Left colon (tissue), 2 donors: ENCODE measurements around the gene LMO7. TPM values are rescaled to one million over a fixed set of nuclear protein-coding genes. Genes with fewer than 3 reads are reported as not detected.
"Not testable (repeated sequence)": the region's sequence is repeated elsewhere in the genome, so short reads cannot be mapped to it uniquely, and the experiment has no call there.

ENCODE experiments used
- ATAC-seq: fragments of 200-7000 bp; cut with Tn5 transposase; one replicate; pipeline ENCODE4 v1.9.1; 2020; ENCODE audit warnings: mild to moderate bottlenecking, moderate library complexity
- DNase-seq, 2 donors: peaks; one replicate each; pipeline ENCODE4 v3.0.0-alpha.2; 2020
- intact Hi-C, 2 donors: fragments of 100-400 bp; cut with DNase I in 1 of 2; cut with micrococcal nuclease in 1 of 2; formaldehyde crosslinking; loops; one replicate each; pipeline versions ENCODE4 v1.11.2 to v1.14.0; 2022; cut with DNase I, micrococcal nuclease
- total RNA-seq, 2 donors: library from RNA; stranded (reverse); fragmentation: NEBNext Ultra II Directional; extraction: Animal tissue kit (Norgen Biotek cat#: 25700); gene quantifications; one replicate each; pipeline ENCODE4 v1.2.1, GENCODE V29; 2021
- donor health status: DM: no; HTN: no; CAD: no.
- donor health status: DM: yes; HTN: yes; CAD: no.

The LMO7 gene
- total RNA-seq, 2 donors from 2014 or later = 169 to 239 TPM

DNA sequence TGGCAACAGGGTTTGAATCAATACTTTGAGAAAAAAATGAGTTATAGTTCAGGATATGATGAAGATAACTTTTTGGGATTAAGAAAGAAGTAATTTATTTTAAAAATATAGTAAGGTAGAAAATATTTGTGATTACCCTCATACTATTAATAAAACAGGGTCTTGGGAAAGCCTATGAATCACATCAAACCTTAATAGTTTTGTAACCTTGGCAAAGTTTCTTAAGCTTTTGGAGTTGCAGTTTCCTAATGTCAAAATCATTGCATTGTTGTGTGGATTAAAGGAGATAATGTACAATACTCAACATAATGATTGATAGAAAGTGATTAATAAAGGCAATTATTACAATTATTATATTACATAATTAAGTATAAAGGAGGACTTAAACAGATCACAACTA is 149.0 kb downstream of the LMO7 start:
- no peak for ATAC-seq
- intact Hi-C loops = no loop called here
- DNase-seq = no peak

DNA sequence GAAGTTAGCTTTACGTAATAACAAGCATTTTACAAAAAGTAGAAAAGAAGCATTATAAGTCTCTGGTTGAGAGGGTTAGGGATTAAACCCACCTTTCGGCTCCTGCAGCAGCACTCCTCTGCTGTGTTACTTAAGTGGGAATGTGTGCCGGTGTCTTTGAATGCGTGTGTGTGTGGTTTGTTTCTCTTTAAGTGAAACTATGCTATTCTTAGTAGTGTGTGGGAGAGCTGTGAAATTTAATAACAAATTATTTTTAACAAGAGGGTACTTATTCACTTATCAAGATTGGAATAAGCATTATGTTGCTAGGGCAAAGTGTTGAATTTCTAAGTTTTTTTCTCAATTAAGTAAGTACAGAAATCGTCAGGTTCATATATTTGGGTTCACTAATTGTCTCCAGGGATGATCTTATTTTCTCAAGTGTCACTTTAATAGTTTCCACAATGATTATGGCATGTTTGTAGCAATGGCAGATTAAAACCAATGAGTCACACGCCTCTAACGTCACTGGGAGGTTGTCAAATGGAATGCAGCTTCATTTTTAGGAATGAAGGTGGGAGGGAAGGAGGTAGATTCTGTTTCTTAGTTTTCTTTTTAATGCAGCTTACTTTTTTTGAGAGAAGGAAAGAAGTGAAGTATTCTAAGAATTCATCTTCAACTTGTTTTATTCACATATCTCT is 151.3 kb downstream of the LMO7 start:
- DNase-seq (no peak), ATAC-seq (no peak)
- intact Hi-C loops = no loop called here

DNA sequence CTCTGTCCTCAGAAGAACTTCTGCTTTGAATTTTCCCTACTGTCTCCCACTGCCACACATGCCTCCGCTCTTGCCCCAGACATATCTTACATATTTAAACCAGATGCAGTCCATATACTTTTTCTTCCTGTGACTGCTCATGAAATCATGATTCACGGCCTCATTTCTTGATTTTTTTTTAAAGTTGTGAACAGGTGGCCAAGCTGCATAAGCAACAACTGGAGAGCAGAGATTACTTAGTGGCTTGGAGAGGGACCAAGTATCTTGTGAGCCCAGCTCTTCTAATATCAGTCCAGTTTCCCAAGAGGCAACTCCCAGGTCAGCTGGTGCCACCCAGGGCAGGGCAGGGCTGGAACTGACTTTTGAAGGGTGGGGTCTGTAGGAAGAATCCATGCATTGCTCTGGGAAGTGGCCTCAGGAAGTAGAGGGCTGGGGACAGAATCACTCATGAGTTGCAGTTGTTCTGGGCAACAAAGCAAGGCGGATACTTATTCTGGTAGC is 152.4 kb downstream of the LMO7 start:
- intact Hi-C loops = no loop called here
- ATAC-seq (peak; percentile 87), DNase-seq (peak; percentile 47 to 78)

DNA sequence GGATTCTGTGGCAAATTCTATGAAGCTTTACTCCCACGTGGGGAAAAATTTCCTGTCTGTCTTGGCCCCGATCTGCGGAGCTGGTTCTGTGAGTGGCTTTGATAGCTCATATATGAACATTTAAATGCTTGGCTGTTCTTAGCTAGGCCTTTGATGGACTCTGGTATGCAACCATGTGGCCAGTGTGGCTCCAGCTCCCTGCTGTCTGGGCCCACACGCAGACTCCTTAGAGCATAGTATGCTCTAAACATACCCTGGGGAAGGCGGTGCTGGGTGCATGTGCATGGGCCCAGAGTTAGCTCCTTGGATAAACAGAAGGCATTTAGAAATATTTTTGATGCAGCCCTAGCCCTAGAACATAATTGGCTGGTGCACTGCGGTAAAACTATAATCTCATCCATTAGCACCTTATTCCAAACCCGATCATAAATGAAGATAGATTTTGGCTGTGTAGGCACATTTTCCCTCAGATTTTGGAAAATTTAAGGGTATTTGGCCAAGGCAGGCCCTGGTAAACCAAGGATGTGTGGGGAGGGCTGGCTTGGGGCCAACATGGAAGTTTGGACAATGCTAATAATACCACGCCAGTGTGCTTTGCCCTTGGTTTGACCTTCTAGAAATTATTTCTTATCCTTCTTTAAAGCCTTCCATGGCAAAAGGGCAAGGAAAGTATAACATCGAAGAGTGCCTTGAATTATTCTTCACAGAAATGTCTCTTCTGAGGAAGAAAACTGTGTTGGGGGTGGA is 153.5 kb downstream of the LMO7 start:
- DNase-seq (no peak), ATAC-seq (no peak)
- intact Hi-C loops = no loop called here

DNA sequence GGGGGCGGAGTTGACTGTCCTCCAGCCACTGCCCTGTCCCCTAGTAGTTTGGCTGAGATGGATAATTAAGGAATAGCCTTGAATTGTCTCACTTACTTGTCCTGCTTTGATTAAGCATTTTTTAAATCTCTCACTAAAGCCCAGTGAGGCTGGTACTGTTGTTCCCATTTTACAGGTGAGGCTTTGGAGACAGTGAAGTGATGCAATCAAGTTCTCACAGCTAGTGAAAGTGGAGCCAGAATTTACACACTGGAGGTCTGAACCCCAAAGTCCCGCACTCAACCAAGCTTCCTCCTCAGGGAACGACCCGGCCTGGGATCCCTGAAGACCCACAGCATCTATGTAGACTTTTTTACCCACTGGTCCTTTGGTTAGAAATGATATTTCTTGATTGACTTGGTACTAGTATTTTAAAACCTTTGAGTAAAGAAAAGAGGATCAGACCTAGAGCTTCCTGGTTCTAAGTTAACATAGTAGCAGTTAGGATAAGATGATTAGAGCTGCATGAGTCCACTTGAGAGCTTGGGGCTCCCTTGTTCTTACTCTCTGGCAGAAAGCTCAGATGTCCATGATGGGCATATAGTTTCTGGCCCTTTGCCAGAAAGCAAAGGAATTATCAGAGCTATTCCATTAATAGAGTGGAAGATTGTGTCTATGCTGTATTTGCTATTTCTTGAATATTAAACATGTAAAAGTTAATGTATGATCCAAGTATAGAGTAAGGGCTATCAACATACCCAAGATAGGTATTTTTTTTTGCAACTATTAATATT is 154.3 kb downstream of the LMO7 start:
- intact Hi-C loops = no loop called here
- no peak for DNase-seq
- ATAC-seq = no peak

DNA sequence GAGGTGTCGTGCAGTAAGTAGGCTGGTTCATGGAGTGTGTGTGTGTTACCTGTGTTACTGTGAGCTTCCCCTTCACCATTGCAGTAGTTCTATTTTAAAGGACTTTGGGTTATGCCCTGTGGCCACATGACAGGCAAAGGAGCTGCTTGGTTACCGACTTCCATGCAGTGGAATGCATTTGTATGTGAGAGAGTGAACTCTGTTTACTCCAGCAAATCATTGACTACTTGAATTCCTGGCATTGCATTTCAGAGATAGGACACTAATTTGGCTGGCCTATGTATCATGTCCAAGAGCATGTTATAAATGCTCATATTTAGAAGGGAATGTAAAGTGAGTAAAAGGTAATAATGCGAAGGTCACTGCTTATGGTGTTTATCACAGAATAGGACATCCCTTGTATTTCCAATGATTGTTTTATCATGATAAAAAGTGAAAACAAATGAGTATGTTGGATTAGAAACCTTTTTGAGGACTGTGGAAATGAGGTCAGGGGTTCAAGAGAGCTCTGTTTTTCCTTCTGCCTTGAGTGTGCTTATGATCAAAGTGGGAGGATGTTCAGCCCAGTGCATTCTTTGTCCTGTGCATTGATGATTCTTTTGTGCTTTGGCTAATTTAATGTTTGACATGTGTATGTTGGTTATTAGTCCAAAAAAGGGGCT is 156.5 kb downstream of the LMO7 start:
- ATAC-seq = peak; percentile 57
- DNase-seq = no peak
- intact Hi-C loops = no loop called here

DNA sequence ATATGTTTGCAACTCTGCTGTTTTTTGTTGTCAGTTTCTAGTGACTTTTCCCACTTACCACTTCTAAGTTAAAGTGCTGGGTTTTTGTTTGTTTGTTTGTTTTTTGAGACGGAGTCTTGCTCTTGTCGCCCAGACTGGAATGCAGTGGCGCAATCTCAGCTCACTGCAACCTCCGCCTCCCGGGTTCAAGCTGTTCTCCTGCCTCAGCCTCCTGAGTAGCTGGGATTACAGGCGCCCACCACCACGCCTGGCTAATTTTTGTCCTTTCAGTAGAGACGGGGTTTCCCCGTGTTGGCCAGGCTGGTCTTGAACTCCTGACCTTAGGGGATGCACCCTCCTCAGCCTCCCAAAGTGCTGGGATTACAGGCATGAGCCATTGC is 157.0 kb downstream of the LMO7 start:
- ATAC-seq, DNase-seq, intact Hi-C loops: not testable (repeated sequence)

DNA sequence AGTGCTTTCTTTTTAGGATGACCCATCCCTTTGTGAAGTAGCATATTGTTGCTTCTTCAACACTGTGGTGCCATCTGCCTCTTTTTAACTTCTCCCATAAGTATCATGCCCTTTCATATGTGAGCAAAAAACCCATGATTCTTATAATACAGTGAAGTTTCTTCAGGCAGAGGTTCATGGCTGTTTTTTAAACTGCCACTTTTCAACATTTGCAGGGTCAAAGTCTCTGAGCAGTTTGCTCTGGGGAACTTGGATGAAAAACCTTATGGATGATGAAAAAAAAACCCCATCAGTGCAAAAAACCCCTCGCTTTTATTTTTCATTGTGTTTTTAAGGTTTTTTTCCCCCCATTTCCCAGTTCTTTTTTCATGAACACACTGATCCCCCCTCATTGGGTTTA is 158.5 kb downstream of the LMO7 start:
- ATAC-seq = no peak
- intact Hi-C loops = no loop called here

DNA sequence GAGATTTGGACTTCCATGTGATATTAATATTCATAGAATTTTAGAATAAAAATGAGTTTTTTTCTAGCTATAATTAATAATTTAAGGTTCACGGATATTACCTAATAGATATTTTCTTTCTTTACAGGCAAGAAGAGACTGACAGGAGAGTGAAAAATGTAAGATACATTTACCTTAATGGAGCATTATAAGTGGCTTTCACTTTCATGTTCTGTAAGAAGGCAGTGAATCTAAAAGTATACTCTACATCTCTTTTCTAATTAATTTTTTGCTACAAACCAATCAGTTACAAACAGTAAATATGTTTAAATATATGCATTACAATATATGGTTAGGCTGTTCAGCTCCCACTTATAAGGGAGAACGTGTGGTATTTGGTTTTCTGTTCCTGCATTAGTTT is 159.1 kb downstream of the LMO7 start:
- ATAC-seq (no peak), DNase-seq (no peak)

More for the DNA sequence above, 158.5 kb downstream of the LMO7 start:
- DNase-seq = no peak

DNA sequence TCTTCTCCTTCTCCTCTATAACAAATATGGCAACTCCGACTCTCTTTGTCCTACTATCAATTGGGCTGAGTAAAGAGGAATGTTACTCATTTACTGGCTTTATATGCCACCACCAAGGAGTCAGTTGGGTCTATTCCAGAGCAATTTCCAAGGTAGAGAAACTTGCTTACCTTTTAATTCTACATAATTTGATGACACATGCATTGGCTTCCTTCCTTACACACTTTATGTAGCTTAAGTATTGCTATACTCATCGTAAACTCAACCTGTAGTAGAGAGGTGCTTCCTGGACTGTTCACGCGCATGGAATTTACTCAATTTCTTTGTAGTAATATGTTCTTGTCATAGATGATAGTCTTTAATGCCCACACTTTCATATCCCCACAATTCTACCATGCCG is 160.7 kb downstream of the LMO7 start:
- ATAC-seq = peak; percentile 79
- intact Hi-C loops = no loop called here
- DNase-seq = no peak

More for the DNA sequence above, 159.1 kb downstream of the LMO7 start:
- intact Hi-C loops = no loop called here

DNA sequence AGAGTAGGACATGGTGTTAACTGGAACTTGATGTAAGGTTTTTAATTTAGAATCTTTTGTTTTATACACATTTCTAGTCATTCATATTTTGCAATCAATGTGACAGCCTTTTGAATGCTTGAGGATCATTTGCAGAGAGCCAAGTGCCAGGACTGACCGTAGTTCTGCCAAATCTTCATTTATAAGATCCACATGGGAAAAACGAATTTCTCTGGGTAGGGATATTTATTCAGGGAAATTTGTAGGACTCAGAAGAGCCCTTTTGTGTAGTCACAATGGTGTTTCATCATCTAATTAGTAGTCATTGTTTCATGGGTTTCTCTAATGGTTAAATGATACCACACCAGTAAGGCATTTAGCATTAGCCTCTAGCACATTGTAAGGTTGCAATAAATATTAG is 161.1 kb downstream of the LMO7 start:
- DNase-seq (no peak), ATAC-seq (no peak)
- intact Hi-C loops = no loop called here

DNA sequence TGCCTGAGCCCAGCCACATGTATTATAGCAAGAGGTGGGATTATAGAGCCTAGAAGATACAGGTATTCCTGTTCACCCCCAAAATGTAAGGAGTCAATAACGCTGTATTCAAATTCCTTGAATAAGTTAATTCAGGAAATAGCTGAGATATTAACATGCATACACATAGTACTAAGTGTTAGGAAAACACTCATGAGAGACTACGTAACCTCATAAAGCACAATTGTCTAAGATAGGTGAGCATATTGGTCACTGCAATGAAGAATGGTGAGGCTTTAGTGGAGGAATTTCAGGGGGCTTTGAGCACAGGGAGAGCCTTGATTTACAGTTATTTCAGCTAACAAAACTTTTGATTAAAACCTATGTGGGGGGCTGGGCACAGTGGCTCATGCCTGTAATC is 161.6 kb downstream of the LMO7 start:
- ATAC-seq (no peak), DNase-seq (no peak)
- intact Hi-C loops = no loop called here

DNA sequence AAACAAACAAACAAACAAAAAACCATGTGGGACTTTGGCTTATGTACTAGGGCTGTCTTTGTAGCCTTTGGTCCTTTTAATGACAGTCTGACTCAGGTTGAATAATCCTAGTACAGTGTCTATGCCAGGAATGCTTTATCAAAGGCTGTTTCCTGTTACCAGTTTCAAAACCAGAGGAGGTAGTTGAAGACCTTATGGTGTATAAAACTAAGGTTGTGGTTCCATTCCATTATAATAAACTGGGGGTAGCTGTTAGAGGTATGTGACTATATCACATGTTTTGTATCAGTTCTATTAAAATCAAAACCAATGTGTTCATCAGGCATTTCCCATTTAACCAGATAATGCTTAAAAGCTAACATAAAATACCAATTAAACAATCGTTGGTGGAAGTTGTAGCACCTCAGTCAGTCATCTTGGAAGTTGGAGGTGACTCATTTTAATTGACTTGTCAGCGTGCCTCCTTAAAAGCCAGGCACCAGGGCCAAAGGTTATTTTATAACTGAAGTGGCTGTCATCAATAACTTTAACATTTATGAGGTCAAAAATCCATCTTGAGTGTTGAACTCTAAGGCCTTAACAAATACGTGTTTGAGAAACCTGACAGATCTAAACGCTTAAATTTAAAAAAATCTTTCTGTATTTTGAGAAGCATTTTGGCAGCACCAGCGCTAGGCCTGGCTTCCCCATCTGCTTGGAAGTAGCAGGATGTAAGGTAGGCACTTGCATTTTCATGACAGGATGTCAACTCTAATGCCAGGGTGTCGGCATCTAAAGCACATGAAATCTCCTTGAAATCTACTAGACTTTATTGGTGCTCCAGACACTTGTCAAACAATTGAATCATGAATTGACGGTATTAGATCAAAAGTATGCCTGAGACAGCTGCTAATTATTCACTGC is 162.5 kb downstream of the LMO7 start:
- intact Hi-C loops = no loop called here
- ATAC-seq (peak; percentile 59), DNase-seq (no peak)

DNA sequence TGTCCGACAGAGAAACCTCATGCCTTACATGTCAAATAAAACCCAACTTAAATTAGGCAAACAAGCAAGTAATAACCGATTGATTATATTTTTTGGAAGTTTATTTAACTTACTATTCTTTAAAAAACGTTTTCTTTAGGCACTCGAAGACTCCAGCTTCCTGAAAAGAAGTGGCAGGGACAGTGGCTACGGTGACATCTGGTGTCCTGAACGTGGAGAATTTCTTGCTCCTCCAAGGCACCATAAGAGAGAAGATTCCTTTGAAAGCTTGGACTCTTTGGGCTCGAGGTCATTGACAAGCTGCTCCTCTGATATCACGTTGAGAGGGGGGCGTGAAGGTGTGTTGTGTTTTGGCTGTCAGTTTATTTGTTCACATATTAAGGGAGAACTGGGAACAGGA is 164.4 kb downstream of the LMO7 start:
- ATAC-seq = no peak
- intact Hi-C loops = no loop called here
- no peak for DNase-seq

DNA sequence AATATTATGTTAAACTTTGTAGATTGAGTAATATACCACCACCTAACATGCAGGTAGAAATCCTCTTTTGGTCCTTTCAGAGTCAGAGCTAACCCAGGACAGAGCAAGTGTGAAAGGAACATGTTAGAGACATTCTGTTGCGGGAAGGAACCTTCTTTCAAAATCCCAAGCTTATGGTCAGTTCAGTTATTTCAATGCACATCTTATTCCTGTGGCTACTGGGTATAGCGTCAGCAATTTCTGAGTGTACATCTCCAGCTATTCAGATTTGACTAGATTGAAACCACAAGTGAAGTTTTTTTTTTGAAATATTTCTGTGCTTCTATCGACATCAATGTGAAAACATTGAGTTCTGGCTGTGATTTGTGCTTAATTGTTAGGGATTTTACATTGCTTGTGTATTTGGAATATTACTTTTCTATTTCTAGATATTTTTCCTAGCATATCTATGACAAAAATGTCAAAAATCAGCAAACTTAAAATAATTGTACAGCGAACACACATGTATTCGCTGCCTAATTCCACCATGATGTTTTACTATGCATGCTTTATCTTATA is 165.3 kb downstream of the LMO7 start:
- intact Hi-C loops = no loop called here
- no peak for DNase-seq
- no peak for ATAC-seq

DNA sequence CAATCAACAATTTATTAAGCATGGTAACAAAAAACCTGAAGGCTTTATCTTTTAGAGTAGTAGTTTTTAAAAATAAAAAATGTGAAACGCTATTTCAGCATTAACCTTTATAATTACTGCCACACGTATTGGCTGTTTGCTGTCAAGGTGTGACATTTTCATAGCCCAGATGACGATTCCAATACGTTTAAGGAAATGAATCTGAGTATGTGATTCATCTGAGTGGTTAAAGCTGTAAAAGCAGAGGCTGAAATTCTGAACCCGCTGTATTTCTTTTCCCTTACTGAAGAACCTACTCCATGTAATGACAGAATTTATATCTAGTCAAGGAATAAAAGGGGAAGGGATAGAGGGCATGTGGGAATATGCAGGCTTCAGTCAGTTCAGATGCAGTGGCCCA is 166.0 kb downstream of the LMO7 start:
- DNase-seq = no peak
- peak; percentile 66 for ATAC-seq
- intact Hi-C loops = no loop called here

DNA sequence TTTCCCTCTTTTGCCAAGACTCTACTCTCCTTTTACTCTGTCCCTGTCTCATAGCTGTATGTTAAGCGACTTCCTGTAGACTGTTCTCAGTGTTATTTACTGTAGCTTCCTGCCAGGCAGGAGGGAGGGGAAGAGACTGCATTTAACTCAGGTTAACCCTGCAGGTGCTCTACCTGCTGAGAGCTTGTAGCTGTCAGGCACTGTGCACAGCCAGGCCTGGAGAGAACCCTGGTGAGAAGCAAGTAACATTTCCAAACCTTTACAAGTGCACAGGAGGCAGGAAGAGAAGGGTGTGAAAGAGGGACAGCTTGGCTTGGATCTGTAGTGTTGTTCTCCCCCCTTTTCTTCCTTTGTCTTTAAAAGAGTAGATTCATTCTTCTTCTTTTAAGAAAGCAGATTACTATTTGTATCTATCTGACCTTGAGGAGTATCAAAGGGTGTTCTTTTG is 167.1 kb downstream of the LMO7 start:
- peak; percentile 85 for ATAC-seq
- DNase-seq = peak; percentile 38 to 62
- intact Hi-C loops = no loop called here

DNA sequence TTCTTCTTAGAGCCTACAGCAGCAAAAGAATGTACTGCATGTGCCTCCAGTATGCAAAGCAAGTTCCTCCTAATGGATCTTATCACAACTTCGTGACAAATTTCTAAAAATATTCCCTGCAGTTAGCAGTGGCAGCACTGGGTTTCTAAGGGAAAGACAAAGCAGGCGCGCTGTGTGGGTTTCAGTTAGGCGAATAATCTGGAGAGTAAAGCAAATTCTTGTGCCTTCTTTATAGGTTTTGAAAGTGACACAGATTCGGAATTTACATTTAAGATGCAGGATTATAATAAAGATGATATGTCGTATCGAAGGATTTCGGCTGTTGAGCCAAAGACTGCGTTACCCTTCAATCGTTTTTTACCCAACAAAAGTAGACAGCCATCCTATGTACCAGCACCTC is 167.9 kb downstream of the LMO7 start:
- ATAC-seq = no peak
- intact Hi-C loops = no loop called here
- DNase-seq = no peak
